ENCODE measurements around the gene ENG. TPM values are rescaled to one million over a fixed set of nuclear protein-coding genes. Genes with fewer than 3 reads are reported as not detected.

The ENG gene
- total RNA-seq, 1 experiment from 2014 or later: 25.1 TPM

DNA sequence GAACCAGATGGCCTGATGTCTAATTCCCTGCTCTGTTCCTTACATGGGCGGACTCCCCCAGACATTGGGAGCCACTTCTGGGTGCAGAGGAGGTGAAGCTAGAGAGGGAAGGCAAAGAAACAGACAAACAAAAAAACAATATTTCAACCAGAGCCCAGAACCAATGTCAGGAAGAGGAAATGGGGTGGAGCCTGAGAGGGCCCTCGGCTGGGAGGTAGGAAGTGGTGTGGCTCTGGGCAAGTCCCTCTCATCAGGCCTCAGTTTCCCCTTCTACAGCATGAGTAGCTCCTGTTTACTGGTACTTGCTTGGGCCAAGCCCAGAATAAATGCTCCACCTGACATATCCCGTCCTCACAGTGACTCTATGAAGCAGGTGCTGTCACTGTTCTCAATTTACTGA lies 87.0 kb downstream of the ENG start:
- TF ChIP-seq CTCF (IDR thresholded peaks at IDR 0.05) (no peak), TCF7L2 (IDR thresholded peaks at IDR 0.05; ENCODE audit: low read depth, low read length) (no peak), SIN3A (IDR thresholded peaks at IDR 0.05; ENCODE audit: borderline replicate concordance, insufficient read depth, low read depth, low read length) (no peak), POLR2AphosphoS5 (IDR thresholded peaks at IDR 0.05; ENCODE audit: low read depth, low read length) (no peak)
- TF ChIP-seq, protein P1, sequence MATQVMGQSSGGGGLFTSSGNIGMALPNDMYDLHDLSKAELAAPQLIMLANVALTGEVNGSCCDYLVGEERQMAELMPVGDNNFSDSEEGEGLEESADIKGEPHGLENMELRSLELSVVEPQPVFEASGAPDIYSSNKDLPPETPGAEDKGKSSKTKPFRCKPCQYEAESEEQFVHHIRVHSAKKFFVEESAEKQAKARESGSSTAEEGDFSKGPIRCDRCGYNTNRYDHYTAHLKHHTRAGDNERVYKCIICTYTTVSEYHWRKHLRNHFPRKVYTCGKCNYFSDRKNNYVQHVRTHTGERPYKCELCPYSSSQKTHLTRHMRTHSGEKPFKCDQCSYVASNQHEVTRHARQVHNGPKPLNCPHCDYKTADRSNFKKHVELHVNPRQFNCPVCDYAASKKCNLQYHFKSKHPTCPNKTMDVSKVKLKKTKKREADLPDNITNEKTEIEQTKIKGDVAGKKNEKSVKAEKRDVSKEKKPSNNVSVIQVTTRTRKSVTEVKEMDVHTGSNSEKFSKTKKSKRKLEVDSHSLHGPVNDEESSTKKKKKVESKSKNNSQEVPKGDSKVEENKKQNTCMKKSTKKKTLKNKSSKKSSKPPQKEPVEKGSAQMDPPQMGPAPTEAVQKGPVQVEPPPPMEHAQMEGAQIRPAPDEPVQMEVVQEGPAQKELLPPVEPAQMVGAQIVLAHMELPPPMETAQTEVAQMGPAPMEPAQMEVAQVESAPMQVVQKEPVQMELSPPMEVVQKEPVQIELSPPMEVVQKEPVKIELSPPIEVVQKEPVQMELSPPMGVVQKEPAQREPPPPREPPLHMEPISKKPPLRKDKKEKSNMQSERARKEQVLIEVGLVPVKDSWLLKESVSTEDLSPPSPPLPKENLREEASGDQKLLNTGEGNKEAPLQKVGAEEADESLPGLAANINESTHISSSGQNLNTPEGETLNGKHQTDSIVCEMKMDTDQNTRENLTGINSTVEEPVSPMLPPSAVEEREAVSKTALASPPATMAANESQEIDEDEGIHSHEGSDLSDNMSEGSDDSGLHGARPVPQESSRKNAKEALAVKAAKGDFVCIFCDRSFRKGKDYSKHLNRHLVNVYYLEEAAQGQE (IDR thresholded peaks at IDR 0.05; ENCODE audit: insufficient read depth in 1 of 2, low read depth in 2 of 2, low read length in 1 of 2): no peak
- in situ Hi-C loops (cut with HindIII; ENCODE audit: low pct_unique_long_range_greater_than_20kb, low sequenced_read_pairs): no loop called here
- Histone ChIP-seq H3K36me3 (ENCODE audit: control insufficient read depth, insufficient read depth, low read length) (no peaks in the 10 kb centered on the region), H3K27ac (ENCODE audit: low read length) (no peak overlapping the region), H3K4me3 (ENCODE audit: low read depth in 2 of 2, low read length in 2 of 2) (no peak overlapping the region), H3K27me3 (ENCODE audit: control insufficient read depth, insufficient read depth, low read length) (no peaks in the 10 kb centered on the region), H3K4me1 (ENCODE audit: control insufficient read depth, insufficient read depth, low read length) (no peaks in the 10 kb centered on the region), H3K9me3 (ENCODE audit: control insufficient read depth, insufficient read depth, low read depth, low read length) (no peaks in the 10 kb centered on the region)
- ATAC-seq (no peak), DNase-seq (ENCODE audit: low read depth, low spot score) (no peak)
- ChIA-PET CTCF (interaction anchor here (0.6 kb wide), 1 partner anchor 9 kb away, joined by 3 read pairs; no protein-coding TSS in a partner anchor), POLR2A (no interaction called here)
- no TSS peak for BruUV-seq (replicated peaks)
- intact Hi-C loops (cut with micrococcal nuclease; ENCODE audit: unreplicated experiment): no loop called here

- no TSS peak for BruUV-seq (replicated peaks)
- intact Hi-C loops (cut with micrococcal nuclease; ENCODE audit: unreplicated experiment): no loop called here
- ChIA-PET POLR2A (interaction anchor here (0.8 kb wide), 1 partner anchor 10 kb away, joined by 3 read pairs; no protein-coding TSS in a partner anchor), CTCF (no interaction called here)
- Histone ChIP-seq H3K4me3 (ENCODE audit: low read depth in 2 of 2, low read length in 2 of 2) (no peak overlapping the region), H3K27me3 (ENCODE audit: control insufficient read depth, insufficient read depth, low read length) (no peaks in the 10 kb centered on the region), H3K27ac (ENCODE audit: low read length) (no peak overlapping the region), H3K4me1 (ENCODE audit: control insufficient read depth, insufficient read depth, low read length) (no peaks in the 10 kb centered on the region), H3K36me3 (ENCODE audit: control insufficient read depth, insufficient read depth, low read length) (no peaks in the 10 kb centered on the region), H3K9me3 (ENCODE audit: control insufficient read depth, insufficient read depth, low read depth, low read length) (no peaks in the 10 kb centered on the region)
- no peak for DNase-seq (ENCODE audit: low read depth, low spot score)
- in situ Hi-C loops (cut with HindIII; ENCODE audit: low pct_unique_long_range_greater_than_20kb, low sequenced_read_pairs): no loop called here
- no peak for ATAC-seq
- TF ChIP-seq, protein P1 (IDR thresholded peaks at IDR 0.05; ENCODE audit: insufficient read depth in 1 of 2, low read depth in 2 of 2, low read length in 1 of 2): no peak
- TF ChIP-seq SIN3A (IDR thresholded peaks at IDR 0.05; ENCODE audit: borderline replicate concordance, insufficient read depth, low read depth, low read length) (no peak), POLR2AphosphoS5 (IDR thresholded peaks at IDR 0.05; ENCODE audit: low read depth, low read length) (no peak), TCF7L2 (IDR thresholded peaks at IDR 0.05; ENCODE audit: low read depth, low read length) (no peak), CTCF (IDR thresholded peaks at IDR 0.05) (no peak)
Observed at GRCh38 chr9:127765418-127765817, 89.0 kb downstream of the ENG start.
